Subcutaneous adipose tissue (tissue), 4 donors: ENCODE data around the gene TRIP11. TPM values are rescaled to one million over a fixed set of nuclear protein-coding genes. Genes with fewer than 3 reads are reported as not detected.

Experiments used
- total RNA-seq, 4 donors: library from RNA; depleted of rRNA; stranded (reverse); fragments of >200 nt; gene quantifications; one replicate each; pipeline ENCODE4 v1.1.0, GENCODE V29; 2016
- TF ChIP-seq, protein P1 (sequence below): fragments of 450-650 bp; IDR thresholded peaks from one replicate; pipeline ENCODE4 v1.5.1; 2016; ENCODE audit warnings: low read depth, mild to moderate bottlenecking, control low read depth, antibody characterized with exemption, moderate library complexity

The TRIP11 gene
- total RNA-seq, 4 donors from 2014 or later: 34.7 to 65.9 (median 51.1) TPM

DNA sequence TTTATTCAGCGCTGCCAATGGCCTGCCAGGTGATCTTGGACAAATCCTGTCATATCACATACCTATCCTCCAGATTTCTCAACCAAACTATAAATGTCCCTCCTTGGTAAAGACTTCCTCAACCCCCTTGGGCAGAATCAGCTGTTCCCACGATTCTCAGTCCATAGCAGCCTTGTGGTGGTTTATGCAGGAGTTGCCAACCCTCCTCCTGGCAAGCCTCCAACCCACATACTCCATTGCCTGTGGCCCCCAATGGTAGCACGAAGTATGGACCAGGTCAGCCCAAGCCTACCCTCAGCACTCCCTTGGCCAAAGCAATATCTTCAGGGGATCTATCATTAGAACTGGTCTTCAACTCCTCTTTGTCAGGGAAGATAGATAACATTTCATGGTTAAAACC, 119.3 kb downstream of the TRIP11 start:
- TF ChIP-seq, protein P1, sequence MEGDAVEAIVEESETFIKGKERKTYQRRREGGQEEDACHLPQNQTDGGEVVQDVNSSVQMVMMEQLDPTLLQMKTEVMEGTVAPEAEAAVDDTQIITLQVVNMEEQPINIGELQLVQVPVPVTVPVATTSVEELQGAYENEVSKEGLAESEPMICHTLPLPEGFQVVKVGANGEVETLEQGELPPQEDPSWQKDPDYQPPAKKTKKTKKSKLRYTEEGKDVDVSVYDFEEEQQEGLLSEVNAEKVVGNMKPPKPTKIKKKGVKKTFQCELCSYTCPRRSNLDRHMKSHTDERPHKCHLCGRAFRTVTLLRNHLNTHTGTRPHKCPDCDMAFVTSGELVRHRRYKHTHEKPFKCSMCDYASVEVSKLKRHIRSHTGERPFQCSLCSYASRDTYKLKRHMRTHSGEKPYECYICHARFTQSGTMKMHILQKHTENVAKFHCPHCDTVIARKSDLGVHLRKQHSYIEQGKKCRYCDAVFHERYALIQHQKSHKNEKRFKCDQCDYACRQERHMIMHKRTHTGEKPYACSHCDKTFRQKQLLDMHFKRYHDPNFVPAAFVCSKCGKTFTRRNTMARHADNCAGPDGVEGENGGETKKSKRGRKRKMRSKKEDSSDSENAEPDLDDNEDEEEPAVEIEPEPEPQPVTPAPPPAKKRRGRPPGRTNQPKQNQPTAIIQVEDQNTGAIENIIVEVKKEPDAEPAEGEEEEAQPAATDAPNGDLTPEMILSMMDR: no peak

DNA sequence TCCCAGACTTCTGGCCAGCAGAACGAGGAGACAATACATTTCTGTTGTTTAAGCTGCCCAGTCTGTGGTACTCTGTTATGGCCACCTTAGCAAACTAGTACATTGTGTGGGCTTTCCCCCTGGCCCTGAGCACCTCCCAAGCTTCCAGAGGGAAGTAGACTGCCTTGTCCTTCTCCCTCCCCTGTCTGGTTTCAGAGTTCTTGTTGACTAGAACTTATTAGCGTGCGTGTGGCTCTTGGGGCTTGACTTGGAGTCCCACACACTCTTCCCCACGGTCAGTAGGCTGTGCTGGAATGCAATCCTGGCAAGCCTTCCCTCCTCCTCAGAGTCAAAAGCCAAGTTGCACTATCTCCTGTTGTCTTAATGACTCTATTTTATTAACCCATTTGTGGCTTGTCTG, 120.0 kb downstream of the TRIP11 start:
- TF ChIP-seq, protein P1: no peak

DNA sequence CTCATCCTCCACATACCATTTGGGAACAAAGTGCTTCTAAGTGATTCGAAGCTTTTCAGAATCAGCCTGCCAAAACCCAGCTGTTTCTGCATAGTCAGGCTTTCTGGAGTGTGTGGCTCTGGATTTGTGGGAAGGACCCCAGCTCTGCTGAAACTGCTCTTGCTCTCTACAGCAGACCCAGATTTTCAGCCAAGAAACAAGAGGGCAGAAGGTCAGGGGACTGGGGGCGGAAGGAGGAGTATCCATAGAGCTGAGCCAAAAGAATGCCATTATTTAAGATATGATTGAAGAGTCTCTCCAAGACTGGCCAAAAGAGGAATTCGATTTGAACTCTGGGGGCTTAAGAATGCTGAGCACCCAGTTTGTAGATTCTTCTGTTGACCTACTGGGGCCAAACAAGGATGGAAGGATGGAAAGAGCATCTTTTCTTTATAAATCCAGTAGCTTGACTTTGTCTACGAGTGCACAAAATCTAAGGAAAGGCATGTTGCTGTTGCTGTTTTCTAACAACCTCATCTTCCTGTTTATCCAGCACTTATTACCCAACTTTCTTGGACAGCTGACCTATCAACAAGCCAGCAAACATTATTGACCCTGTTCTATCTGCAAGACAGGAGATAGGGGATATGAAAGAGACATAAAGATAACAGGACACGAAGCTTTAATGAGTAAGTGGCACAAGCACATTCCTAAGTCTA, 121.5 kb downstream of the TRIP11 start:
- TF ChIP-seq, protein P1: no peak

Other genes with a start within 250 kb of the TRIP11 start
- gene TC2N, start 172.5 kb downstream of the TRIP11 start, total RNA-seq: 10 to 100 TPM; 37.7 to 58.4 (median 47.6) TPM
- 100 to 1,000 TPM; 108 to 158 (median 142) TPM for gene FBLN5, start 92.4 kb downstream of the TRIP11 start, total RNA-seq
- gene ATXN3, start 66.5 kb upstream of the TRIP11 start, total RNA-seq: 10 to 100 TPM; 37.7 to 58.4 (median 47.6) TPM
- 100 to 1,000 TPM in 3 of 4 donors, 10 to 100 TPM in 1; 64.2 to 709 (median 213) TPM for gene NDUFB1, start 81.6 kb upstream of the TRIP11 start, total RNA-seq
- 10 to 100 TPM; 19.6 to 32.5 (median 20.9) TPM for gene CPSF2, start 81.9 kb upstream of the TRIP11 start, total RNA-seq